ENCODE measurements around the gene EBF3. TPM values are rescaled to one million over a fixed set of nuclear protein-coding genes. Genes with fewer than 3 reads are reported as not detected.

Gene EBF3
- total and polyA plus RNA-seq, 10 donors = 0.02 to 0.20 (median 0.13) TPM; not detected in 6

DNA sequence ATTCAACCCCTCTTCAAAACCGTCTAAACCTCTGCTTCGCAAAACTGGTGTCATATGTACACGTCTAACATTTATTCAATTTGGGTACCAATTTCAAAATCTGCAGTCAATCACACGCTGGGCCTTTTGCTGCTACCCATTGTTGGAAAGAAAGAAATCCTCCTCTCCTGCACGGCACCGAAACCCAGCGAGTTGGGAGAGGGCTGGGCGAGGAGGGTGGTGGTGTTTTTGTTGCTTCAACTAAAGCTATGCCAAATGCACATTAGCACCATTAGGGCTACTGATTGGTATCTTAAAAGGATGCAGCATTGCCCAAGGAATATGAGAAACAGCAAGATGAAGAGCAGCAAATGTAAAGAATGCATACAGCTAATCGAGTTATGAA is 7.8 kb downstream of the EBF3 start:
- no peak overlapping the region for H3K4me3 ChIP-seq
- TF ChIP-seq POLR2AphosphoS5 (IDR thresholded peaks at IDR 0.05) (no peak), POLR2A (IDR thresholded peaks at IDR 0.05) (no peak)
- TF ChIP-seq, protein P1, sequence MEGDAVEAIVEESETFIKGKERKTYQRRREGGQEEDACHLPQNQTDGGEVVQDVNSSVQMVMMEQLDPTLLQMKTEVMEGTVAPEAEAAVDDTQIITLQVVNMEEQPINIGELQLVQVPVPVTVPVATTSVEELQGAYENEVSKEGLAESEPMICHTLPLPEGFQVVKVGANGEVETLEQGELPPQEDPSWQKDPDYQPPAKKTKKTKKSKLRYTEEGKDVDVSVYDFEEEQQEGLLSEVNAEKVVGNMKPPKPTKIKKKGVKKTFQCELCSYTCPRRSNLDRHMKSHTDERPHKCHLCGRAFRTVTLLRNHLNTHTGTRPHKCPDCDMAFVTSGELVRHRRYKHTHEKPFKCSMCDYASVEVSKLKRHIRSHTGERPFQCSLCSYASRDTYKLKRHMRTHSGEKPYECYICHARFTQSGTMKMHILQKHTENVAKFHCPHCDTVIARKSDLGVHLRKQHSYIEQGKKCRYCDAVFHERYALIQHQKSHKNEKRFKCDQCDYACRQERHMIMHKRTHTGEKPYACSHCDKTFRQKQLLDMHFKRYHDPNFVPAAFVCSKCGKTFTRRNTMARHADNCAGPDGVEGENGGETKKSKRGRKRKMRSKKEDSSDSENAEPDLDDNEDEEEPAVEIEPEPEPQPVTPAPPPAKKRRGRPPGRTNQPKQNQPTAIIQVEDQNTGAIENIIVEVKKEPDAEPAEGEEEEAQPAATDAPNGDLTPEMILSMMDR (IDR thresholded peaks at IDR 0.05 in 8 of 11, conservative IDR thresholded peaks at IDR 0.05 in 3 of 11) = no peak
- peaks cover 6 to 92% (median 61%) of the 10 kb centered on the region in 7 donors for H3K27me3 ChIP-seq (replicated peaks in 1 of 7)
- H3K27ac ChIP-seq = no peak overlapping the region
- intact Hi-C loops (cut with DNase I; ENCODE audit: low total_unique reads) = no loop called here
- H3K36me3 ChIP-seq = no peaks in the 10 kb centered on the region
- peaks cover 6 to 27% (median 17%) of the 10 kb centered on the region in 6 donors for H3K4me1 ChIP-seq
- no peaks in the 10 kb centered on the region for H3K9me3 ChIP-seq
- DNase-seq = no peak
- WGBS, 5 donors = 47 to 78% (median 65%) methylated on average over 9 of the region's 9 CpGs

DNA sequence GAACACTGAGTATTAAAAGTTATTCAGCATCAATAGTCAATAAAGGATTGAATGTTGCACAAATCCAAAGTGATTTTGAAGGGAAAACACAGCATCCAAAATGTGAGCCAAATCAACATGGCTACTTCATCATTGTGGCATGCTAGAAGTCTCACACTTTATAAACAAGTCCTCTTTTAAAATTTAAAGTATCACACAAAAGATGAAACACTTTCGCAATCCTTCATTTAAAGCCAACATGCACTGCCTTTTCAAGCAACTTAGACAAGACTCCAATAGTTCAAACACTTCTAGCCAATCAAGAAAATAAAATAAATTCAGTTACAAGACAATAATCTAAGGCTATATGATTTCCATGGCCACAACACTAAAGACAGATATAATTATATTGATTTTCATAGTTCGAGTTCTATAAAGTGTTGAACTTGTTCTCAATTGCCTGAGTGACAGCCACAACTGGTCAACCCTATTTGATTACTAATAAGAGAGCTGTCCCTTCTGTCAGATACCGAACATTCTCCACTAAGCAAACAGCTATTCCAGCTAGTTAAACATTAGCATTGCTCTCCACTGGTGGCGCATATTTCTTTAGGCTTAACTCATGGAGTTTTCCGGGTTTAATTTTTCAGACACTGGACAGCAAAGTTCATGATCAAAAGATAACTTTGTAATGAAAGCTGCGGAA is 8.3 kb downstream of the EBF3 start:
- Histone ChIP-seq H3K4me1 (peaks cover 6 to 27% (median 17%) of the 10 kb centered on the region in 6 donors), H3K9me3 (no peaks in the 10 kb centered on the region), H3K27me3 (replicated peaks in 1 of 7) (peaks cover 6 to 90% (median 56%) of the 10 kb centered on the region in 7 donors), H3K36me3 (no peaks in the 10 kb centered on the region), H3K27ac (no peak overlapping the region), H3K4me3 (no peak overlapping the region)
- no peak for TF ChIP-seq POLR2A (IDR thresholded peaks at IDR 0.05)
- WGBS, 5 donors = 68 to 74% (median 71%) methylated on average over 6 of the region's 6 CpGs
- intact Hi-C loops (cut with DNase I; ENCODE audit: low total_unique reads) = no loop called here
- DNase-seq = no peak

DNA sequence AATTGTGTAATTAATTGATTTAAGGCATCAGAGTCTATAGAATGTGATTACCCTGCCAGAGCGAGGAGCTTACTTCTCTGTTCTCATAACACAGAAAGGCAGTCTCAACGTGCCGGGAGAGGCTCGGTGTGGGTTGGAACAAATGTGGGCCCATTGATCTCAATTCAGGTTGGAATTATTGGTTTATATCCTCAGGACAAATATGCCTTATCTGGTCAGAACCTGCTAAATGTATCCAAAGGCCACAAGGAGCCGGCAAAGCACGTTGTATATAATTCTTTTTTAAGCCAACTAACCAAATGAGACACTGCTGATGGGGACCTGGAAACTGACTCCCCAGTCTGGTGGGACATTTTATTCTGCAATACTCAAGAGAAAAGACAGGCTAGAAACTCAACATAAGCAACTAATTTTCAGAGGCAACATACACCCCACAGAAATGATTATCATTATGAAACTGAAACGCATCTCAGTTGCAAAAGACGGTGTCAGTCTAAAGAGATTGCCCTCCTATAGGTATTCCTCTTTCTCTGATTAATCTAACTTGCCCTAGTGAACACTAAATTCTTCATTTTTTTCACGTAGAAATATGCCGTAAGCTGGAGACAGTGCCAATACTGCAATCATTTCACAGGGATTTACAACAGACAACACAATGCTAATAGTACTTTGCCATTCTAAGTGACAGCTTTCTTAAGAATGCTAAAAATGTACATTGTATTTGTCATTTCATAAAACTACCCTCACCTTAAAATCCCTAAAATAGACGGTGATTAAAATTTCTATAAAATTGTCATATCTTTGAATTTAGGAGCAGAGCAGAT is 9.4 kb downstream of the EBF3 start:
- Histone ChIP-seq H3K27me3 (replicated peaks in 1 of 7) (peaks cover 6 to 84% (median 45%) of the 10 kb centered on the region in 7 donors), H3K36me3 (no peaks in the 10 kb centered on the region), H3K27ac (no peak overlapping the region), H3K9me3 (no peaks in the 10 kb centered on the region), H3K4me1 (peaks cover 6 to 21% (median 16%) of the 10 kb centered on the region in 6 donors), H3K4me3 (no peak overlapping the region)
- intact Hi-C loops (cut with DNase I; ENCODE audit: low total_unique reads) = no loop called here
- DNase-seq = no peak
- TF ChIP-seq, protein P1 (IDR thresholded peaks at IDR 0.05 in 8 of 11, conservative IDR thresholded peaks at IDR 0.05 in 3 of 11) = no peak
- no peak for TF ChIP-seq POLR2AphosphoS5 (IDR thresholded peaks at IDR 0.05)
- no peak for TF ChIP-seq POLR2A (IDR thresholded peaks at IDR 0.05)
- 79 to 92% (median 88%) methylated on average over 11 of the region's 11 CpGs for WGBS, 5 donors

DNA sequence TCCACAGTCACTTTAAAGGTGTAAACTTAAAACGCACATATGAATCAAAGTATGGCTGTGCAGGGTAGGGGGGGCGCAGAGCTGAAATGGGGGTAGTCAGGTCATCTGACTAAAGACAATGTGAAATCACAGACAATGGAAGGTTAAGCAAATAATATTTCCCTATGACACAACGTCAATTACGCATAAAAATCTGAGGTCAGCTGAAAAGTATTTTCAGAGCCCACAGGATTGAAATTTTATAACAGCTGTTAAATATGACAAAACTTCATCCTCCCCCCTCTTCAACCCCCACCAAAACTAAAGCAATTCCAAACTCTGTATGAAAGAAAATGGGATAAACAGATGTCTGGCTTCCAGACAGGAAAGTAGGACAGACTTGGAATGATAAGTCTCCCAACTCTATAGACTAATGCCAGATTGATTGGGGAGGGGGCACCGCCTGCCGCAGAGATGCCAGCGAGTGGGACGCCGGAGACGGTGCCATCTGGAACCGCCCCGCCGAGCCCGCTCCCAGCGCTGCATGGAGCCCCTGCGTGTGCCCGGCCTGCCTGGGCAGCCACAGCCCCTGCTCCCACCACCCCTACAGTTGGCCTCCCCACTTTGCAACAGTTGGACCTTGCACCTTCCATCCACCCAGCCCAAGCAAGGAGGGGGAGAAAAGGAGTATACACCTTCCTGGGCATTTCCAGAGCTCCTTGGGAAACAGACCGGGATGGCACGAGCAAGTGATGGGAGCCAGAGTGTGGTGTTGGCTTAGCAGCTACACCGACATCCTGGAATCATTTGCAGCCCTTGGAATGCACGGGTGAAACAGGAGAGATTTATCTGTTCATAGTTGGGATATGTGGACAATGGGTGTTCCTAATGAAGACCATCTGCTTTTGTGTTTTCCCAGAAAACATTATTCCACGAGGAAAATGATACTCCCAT is 10.7 kb downstream of the EBF3 start:
- intact Hi-C loops (cut with DNase I; ENCODE audit: low total_unique reads) = no loop called here
- 87 to 94% (median 91%) methylated on average over 14 to 22 of the region's 22 CpGs for WGBS, 5 donors
- H3K4me1 ChIP-seq = peaks cover 0 to 8% (median 4%) of the 10 kb centered on the region in 6 donors
- peak; percentile 34 for DNase-seq
- no peaks in the 10 kb centered on the region for H3K36me3 ChIP-seq
- peaks cover 0 to 82% (median 32%) of the 10 kb centered on the region in 7 donors for H3K27me3 ChIP-seq (replicated peaks in 1 of 7)
- H3K4me3 ChIP-seq = no peak overlapping the region
- no peaks in the 10 kb centered on the region for H3K9me3 ChIP-seq
- no peak for TF ChIP-seq POLR2AphosphoS5 (IDR thresholded peaks at IDR 0.05)
- TF ChIP-seq, protein P1 (IDR thresholded peaks at IDR 0.05 in 8 of 11, conservative IDR thresholded peaks at IDR 0.05 in 3 of 11) = no peak
- TF ChIP-seq POLR2A (IDR thresholded peaks at IDR 0.05) = no peak
- no peak overlapping the region for H3K27ac ChIP-seq
